Brain microvascular endothelial cell (primary cell): Measurements from ENCODE around the gene TMEM151B.

ENCODE experiments used
- DNase-seq: peaks from one replicate; pipeline ENCODE4 v3.0.0-alpha.2; 2020
- H3K27ac ChIP-seq: fragments of 250-450 bp; sonication (Bioruptor Pico); 2 replicates; pipeline ENCODE4 v1.5.1; 2020; ENCODE audit warnings: mild to moderate bottlenecking, moderate library complexity
- H3K27me3 ChIP-seq: fragments of 250-450 bp; sonication (Bioruptor Pico); replicated peaks from 2 replicates; pipeline ENCODE4 v1.5.1; 2020; ENCODE audit warnings: mild to moderate bottlenecking
- H3K36me3 ChIP-seq: fragments of 250-450 bp; sonication (Bioruptor Pico); replicated peaks from 2 replicates; pipeline ENCODE4 v1.5.1; 2020; ENCODE audit warnings: mild to moderate bottlenecking
- H3K4me3 ChIP-seq: 2 replicates; pipeline ENCODE4 v1.5.1; 2011; ENCODE audit warnings: low read depth, mild to moderate bottlenecking, control low read depth, low read length, moderate library complexity
- CTCF ChIP-seq: IDR thresholded peaks from 2 replicates; pipeline ENCODE4 v1.5.1; 2011; ENCODE audit warnings: low read depth, mild to moderate bottlenecking, moderate library complexity, low read length, control low read depth, inconsistent platforms; ENCODE audit errors: missing control alignments
- in situ Hi-C: cut with HindIII; loops from 2 replicates; pipeline ENCODE4 v1.10.0; 2017; ENCODE audit warnings: low sequenced_read_pairs, low pct_ligation_motif_present

TMEM151B gene

GRCh38 chr6:44289726-44290260, 19.5 kb downstream of the TMEM151B start:
- no peak for DNase-seq
- TF ChIP-seq CTCF = no peak
- Histone ChIP-seq H3K4me3 (no peak overlapping the region), H3K27ac (no peak overlapping the region), H3K27me3 (peaks cover 5% of the 10 kb centered on the region), H3K36me3 (no peaks in the 10 kb centered on the region)
- in situ Hi-C loops = no loop called here

GRCh38 chr6:44291841-44292240, 21.6 kb downstream of the TMEM151B start:
- no peak for DNase-seq
- no peak overlapping the region for H3K27ac ChIP-seq
- no peak for TF ChIP-seq CTCF
- no peaks in the 10 kb centered on the region for H3K36me3 ChIP-seq
- peaks cover 13% of the 10 kb centered on the region for H3K27me3 ChIP-seq
- no peak overlapping the region for H3K4me3 ChIP-seq
- in situ Hi-C loops = no loop called here

- no peak for TF ChIP-seq CTCF
- DNase-seq = no peak
- Histone ChIP-seq H3K4me3 (no peak overlapping the region), H3K27ac (no peak overlapping the region), H3K36me3 (no peaks in the 10 kb centered on the region), H3K27me3 (peaks cover 22% of the 10 kb centered on the region)
- in situ Hi-C loops = no loop called here
Measured at GRCh38 chr6:44292661-44293365, 22.6 kb downstream of the TMEM151B start.

GRCh38 chr6:44294832-44295791, 24.9 kb downstream of the TMEM151B start:
- TF ChIP-seq CTCF = no peak
- no peak for DNase-seq
- in situ Hi-C loops = no loop called here
- Histone ChIP-seq H3K4me3 (no peak overlapping the region), H3K36me3 (no peaks in the 10 kb centered on the region), H3K27me3 (peaks cover 25% of the 10 kb centered on the region), H3K27ac (no peak overlapping the region)

GRCh38 chr6:44297063-44298038, 27.1 kb downstream of the TMEM151B start:
- DNase-seq = no peak
- Histone ChIP-seq H3K36me3 (peaks cover 17% of the 10 kb centered on the region), H3K4me3 (peak overlapping the region; percentile 33), H3K27ac (no peak overlapping the region), H3K27me3 (peaks cover 23% of the 10 kb centered on the region)
- TF ChIP-seq CTCF = no peak
- in situ Hi-C loops = no loop called here
